ENCODE results near the gene RBAK.

The RBAK gene

GRCh38 chr7:5045558-5046396, at the start of gene RBAK:
Gene RBAK, plus strand, starts transcription at chr7:5045860. Its CDS starts 2,217 bp downstream, at chr7:5048077.
- peak within 1 kb of the TSS; percentile 90 for H3K4me3 ChIP-seq (ENCODE audit: low read depth, low read length)
- DNase-seq (ENCODE audit: low read depth), result peak; percentile 99
- no peak for TF ChIP-seq CTCF (IDR thresholded peaks at IDR 0.05; ENCODE audit: insufficient read depth, low read depth, low read length, missing control alignments)

- TF ChIP-seq CTCF (IDR thresholded peaks at IDR 0.05; ENCODE audit: insufficient read depth, low read depth, low read length, missing control alignments), result no peak
- DNase-seq (ENCODE audit: low read depth), result no peak
- no peak overlapping the region for H3K4me3 ChIP-seq (ENCODE audit: low read depth, low read length)
Measured at GRCh38 chr7:4996696-4997222, 48.9 kb upstream of the RBAK start.

- H3K4me3 ChIP-seq (ENCODE audit: low read depth, low read length), result no peak overlapping the region
- no peak for TF ChIP-seq CTCF (IDR thresholded peaks at IDR 0.05; ENCODE audit: insufficient read depth, low read depth, low read length, missing control alignments)
- no peak for DNase-seq (ENCODE audit: low read depth)
Measured at GRCh38 chr7:4998244-4998643, 47.4 kb upstream of the RBAK start.

- DNase-seq (ENCODE audit: low read depth), result no peak
- no peak for TF ChIP-seq CTCF (IDR thresholded peaks at IDR 0.05; ENCODE audit: insufficient read depth, low read depth, low read length, missing control alignments)
- no peak overlapping the region for H3K4me3 ChIP-seq (ENCODE audit: low read depth, low read length)
Measured at GRCh38 chr7:4998910-4999309, 46.8 kb upstream of the RBAK start.

GRCh38 chr7:4999369-4999950, 46.2 kb upstream of the RBAK start:
- no peak overlapping the region for H3K4me3 ChIP-seq (ENCODE audit: low read depth, low read length)
- no peak for TF ChIP-seq CTCF (IDR thresholded peaks at IDR 0.05; ENCODE audit: insufficient read depth, low read depth, low read length, missing control alignments)
- DNase-seq (ENCODE audit: low read depth), result no peak

GRCh38 chr7:5001003-5001402, 44.7 kb upstream of the RBAK start:
- TF ChIP-seq CTCF (IDR thresholded peaks at IDR 0.05; ENCODE audit: insufficient read depth, low read depth, low read length, missing control alignments), result no peak
- no peak for DNase-seq (ENCODE audit: low read depth)
- no peak overlapping the region for H3K4me3 ChIP-seq (ENCODE audit: low read depth, low read length)

Measured in GM12865 (cell line).